Activated naive CD4-positive, alpha-beta T cell (primary cell): ENCODE data around the gene RAD51B.

Source experiments
- DNase-seq, 4 experiments: peaks; one replicate each; lab custom pipeline; 2025; lab: John Stamatoyannopoulos, UW

The RAD51B gene

GRCh38 chr14:68634332-68634731 lies 814.8 kb downstream of the RAD51B start:
- no peak for DNase-seq

DNA sequence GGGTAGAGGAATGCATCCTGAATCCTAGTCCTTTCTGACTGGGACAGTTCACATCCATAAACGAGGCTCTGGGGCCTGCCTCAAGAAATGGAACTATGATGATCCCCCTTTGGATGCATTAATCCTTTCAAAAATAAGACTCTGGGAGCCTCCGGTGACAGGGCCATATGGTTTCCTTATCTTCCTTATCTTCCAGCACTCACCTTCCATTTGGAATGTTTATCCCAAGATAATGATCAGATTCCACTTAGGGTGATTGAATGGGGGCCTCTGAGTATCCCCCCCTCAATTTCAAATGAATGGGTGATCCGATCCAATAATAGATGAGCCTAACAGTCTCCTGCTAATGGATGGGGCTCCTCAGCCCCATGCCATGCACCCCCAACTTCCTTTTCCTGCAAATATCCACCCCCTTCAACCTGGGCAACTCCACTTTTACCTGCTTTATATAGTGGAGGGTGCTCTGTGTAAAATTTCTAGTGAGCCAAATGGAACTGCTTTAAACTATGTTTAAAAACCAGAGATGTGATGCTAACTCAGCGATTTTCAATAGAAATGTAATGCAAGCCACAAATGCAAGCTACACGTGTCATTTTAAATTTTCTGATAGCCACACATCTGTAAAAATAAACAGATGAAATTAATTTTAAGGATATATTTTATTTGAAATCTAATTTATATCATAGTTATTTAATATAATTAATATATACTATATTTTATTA lies 815.5 kb downstream of the RAD51B start:
- no peak for DNase-seq

DNA sequence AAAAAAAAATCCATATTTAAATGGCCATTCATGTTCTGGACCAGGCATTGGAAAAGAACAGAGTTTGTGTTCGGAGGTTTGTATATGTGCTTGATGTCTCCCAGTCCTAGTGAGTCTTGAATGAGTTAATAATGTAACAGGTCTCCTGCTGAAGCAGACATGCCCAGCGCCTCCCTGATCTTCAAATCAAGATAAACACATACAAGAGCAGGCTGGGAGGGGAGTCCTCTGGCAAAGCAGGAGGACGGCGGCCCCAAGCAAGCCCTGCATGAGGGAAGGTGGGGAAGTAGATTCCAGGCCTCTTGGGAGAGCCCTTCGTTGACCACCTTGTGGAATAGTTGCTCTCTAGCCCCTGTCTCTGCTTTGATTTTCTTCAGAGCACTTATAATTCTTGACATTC lies 817.0 kb downstream of the RAD51B start:
- DNase-seq = no peak

DNA sequence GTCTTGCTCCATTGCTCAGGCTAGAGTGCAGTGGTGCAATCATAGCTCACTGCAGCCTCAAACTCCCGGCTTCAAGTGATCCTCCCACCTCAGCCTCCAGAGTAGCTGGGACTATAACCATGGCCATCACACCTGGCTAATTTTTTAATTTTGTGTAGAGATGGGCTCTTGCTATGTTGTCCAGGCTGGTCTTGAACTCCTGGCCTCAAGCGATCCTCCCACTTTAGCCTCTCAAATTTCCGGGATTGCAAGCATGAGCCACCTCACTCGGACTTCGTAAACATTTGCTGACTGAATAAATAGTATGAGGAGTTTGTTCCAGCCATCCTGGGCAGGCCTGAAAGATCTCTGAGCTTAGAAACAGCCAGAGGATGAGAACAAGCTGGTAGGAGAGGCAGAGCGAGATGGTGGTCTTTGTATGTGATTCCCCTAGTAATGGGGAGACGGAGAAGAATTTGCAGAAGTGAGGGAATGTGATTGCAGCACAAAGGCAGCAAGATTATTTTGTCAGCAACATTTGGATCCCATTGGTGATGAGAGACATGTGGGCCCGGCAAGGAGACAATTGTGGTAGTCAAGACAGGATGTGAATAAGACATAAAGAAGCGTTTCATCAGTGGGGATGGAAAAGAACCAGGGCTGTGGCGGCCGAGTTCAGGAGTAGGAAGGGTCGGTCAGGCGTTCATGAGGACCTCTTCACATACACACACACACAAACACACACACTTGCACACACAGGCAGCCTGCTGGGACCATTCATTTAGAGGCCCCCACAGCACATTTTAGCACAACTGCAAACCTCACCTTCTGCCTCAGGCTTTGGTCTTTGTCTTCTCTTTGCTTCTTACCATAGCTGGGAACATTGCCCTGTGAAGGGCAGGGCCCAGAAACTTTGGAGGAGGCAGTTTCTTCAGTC lies 817.8 kb downstream of the RAD51B start:
- peak in 1 of 4 experiments; percentile 8 for DNase-seq

- no peak for DNase-seq
These were observed 818.8 kb downstream of the RAD51B start for GRCh38 chr14:68638141-68638999.

- DNase-seq = no peak
These were observed 819.6 kb downstream of the RAD51B start for GRCh38 chr14:68639000-68639757.

DNA sequence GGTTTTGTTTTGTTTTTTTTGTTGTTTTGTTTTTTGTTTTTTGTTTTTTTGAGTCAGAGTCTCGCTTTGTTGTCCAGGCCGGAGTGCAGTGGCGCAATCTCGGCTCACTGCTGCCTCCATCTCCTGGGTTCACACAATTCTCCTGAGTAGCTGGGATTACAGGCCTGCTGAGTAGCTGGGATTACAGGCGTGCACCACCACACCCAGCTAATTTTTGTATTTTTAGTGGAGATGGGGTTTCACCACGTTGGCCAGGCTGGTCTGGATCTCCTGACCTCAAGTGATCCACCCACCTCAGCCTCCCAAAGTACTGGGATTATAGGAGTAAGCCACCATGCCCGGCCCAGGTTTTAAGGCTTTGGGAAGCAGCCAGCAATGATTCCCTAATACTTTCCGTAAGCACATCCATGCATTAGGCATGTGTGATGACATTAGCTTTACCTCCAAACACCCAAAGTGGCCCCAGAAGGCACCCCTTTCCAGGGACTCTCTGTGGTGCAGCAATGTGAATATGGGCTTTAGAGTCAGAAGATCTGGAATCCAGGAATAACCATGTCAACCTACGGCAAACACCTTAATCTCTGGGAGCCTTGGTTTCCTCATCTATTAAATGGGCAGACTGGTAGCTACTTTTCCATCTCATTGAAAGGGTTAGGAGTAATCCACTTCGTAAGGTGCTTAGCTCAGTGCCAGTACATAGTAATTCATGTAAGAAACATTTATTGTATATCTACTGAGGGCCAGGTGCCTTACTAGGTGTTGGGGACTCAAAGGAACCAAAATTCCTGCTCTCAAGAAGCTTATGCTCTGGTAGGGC lies 820.4 kb downstream of the RAD51B start:
- no peak for DNase-seq

DNA sequence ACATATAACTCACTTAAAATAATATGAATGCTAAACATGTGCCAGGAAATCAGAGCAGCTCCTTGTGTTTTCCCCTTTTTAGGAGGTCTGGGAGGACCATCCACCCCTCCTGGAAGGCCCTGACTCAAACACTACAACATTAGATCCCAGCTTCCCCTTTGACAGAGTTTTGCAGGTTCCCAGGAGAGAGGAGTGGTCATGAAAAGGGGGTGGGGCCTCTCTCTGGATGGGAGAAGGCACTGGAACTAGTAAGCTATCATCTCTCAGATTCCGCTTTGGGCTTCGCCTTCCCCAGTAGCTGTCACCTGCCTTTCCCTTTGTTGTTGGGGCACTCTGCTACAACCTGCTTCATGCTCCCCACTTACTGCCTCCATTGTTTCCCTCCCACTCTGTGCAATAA lies 824.1 kb downstream of the RAD51B start:
- no peak for DNase-seq

GRCh38 chr14:68644101-68644500 lies 824.5 kb downstream of the RAD51B start:
- DNase-seq = no peak

GRCh38 chr14:68645371-68645770 lies 825.8 kb downstream of the RAD51B start:
- DNase-seq = no peak

DNA sequence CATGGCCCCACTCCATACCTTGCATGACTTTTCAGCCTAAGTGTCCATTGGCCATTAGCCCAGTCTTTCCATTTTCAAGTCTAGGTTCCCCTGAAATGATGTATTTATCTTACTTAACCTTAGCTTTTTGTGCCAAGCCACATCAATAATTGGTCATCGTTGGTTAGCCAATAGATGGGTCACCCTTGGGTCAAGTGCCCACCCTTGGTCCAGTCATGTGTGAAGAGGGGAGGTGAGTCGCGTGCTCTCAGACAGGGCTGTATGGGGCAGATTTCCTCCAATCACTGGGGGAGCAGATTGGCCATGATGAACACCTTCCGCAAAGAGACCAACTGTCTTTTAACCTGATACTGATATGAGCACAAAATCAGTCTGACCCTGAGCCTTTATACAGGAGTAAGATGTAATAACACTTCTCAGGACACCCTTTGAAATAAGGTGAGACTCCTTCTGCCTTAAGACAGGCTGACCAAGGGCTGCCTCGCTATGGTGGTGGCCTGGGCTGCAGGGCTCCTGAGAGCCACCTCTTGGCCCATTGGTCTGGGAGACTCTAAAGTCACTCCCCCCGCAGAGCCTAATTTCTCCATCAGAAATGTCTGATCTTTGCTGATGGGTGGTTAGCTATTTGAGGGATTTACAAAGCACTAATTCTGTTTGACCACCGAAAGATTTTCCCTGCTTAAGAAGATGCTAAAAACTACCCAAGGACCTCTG lies 830.1 kb downstream of the RAD51B start:
- no peak for DNase-seq

- no peak for DNase-seq
These were observed 830.9 kb downstream of the RAD51B start for GRCh38 chr14:68650404-68650994.

- DNase-seq = no peak
These were observed 831.5 kb downstream of the RAD51B start for GRCh38 chr14:68651075-68651474.

- no peak for DNase-seq
These were observed 832.3 kb downstream of the RAD51B start for GRCh38 chr14:68651652-68652432.

- DNase-seq = no peak
These were observed 832.8 kb downstream of the RAD51B start for GRCh38 chr14:68652433-68652690.

DNA sequence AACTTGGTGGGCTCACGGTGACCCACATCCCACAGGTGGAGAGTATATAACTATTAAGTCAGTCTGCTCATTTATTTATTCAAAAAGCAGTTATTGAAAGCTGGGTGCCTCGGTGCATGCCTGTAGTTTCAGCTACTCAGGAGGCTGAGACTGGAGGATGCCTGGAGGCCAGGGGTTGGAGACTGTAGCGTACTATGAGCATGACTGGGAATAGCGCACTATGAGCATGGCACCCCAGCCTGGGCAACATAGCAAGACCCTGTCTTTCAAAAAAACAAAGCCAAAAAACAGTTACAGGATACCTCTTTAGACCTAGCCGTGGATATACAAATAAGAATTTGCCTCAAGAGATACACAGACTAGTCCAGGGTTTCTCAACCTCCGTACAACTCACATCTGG lies 833.5 kb downstream of the RAD51B start:
- DNase-seq = no peak

DNA sequence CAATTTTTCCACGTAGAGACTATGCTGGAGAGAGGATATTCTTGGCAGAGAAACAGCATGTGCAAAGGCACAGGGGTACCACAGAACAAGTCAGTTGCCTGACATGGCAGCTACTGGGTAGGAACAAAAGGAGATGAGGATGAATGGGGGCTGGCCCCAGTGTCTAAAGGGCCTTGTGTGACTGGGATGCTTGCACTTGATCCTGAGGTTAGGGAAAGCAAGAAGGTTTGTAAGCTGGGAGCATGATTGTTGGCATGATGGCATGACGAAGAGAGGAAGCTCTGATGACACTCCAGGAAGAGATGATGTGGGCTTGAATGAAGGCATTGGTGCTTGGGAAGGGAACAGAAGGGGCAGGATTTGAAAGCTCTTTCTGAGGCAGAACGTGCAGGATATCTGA lies 834.2 kb downstream of the RAD51B start:
- DNase-seq = no peak

GRCh38 chr14:68654471-68654941 lies 834.9 kb downstream of the RAD51B start:
- no peak for DNase-seq
